Adrenal gland (tissue), 5 donors: ENCODE measurements around the gene ZFR2.

Source experiments
- POLR2A ChIP-seq, 2 donors: fragments of 450-650 bp; IDR thresholded peaks; one replicate each; pipeline ENCODE4 v1.6.1; 2017; ENCODE audit warnings: antibody characterized with exemption in 2 of 2, mild to moderate bottlenecking in 2 of 2, moderate library complexity in 1 of 2
- TF ChIP-seq, protein P1 (sequence below), 6 experiments: fragments of 450-650 bp in 4 of 6; fragments of 200-600 bp in 2 of 6; sonication (generic) in 1 of 6; IDR thresholded peaks; 1 replicate in 5 of 6; 2 replicates in 1 of 6; pipeline versions ENCODE4 v1.5.1 to v1.8.0; 2016 to 2021; ENCODE audit warnings: antibody characterized with exemption in 6 of 6, mild to moderate bottlenecking in 2 of 6, moderate library complexity in 1 of 6
- donor health status: DM: no; HTN: no; CAD: no.

- TF ChIP-seq, protein P1, sequence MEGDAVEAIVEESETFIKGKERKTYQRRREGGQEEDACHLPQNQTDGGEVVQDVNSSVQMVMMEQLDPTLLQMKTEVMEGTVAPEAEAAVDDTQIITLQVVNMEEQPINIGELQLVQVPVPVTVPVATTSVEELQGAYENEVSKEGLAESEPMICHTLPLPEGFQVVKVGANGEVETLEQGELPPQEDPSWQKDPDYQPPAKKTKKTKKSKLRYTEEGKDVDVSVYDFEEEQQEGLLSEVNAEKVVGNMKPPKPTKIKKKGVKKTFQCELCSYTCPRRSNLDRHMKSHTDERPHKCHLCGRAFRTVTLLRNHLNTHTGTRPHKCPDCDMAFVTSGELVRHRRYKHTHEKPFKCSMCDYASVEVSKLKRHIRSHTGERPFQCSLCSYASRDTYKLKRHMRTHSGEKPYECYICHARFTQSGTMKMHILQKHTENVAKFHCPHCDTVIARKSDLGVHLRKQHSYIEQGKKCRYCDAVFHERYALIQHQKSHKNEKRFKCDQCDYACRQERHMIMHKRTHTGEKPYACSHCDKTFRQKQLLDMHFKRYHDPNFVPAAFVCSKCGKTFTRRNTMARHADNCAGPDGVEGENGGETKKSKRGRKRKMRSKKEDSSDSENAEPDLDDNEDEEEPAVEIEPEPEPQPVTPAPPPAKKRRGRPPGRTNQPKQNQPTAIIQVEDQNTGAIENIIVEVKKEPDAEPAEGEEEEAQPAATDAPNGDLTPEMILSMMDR (IDR thresholded peaks at IDR 0.05): no peak
- TF ChIP-seq POLR2A (IDR thresholded peaks at IDR 0.05): no peak
Observed at GRCh38 chr19:3830621-3831589, 37.9 kb downstream of the ZFR2 start.
